Cardiac muscle cell (in vitro differentiated cells and primary cell): Measurements from ENCODE around the gene LNX1. TPM values are rescaled to one million over a fixed set of nuclear protein-coding genes. Genes with fewer than 3 reads are reported as not detected.

Experiments
- DNase-seq, 2 donors: peaks; one replicate each; pipeline versions ENCODE4 v3.0.0 to v3.0.0-alpha.2; 2010 to 2017; ENCODE audit warnings: low read depth in 1 of 2, low spot score in 1 of 2
- H3K27ac ChIP-seq: fragments of 200-600 bp; sonication (generic); 2 replicates; pipeline ENCODE4 v1.5.1; 2016
- H3K27me3 ChIP-seq: fragments of 200-600 bp; sonication (generic); 2 replicates; pipeline ENCODE4 v1.6.0; 2016; ENCODE audit warnings: control low read depth
- H3K36me3 ChIP-seq: fragments of 200-600 bp; sonication (generic); 2 replicates; pipeline ENCODE4 v1.5.1; 2016; ENCODE audit warnings: control low read depth
- H3K4me1 ChIP-seq: fragments of 200-600 bp; sonication (generic); 2 replicates; pipeline ENCODE4 v1.8.1; 2017; ENCODE audit warnings: low read depth, mild to moderate bottlenecking, mixed run types
- H3K4me3 ChIP-seq: fragments of 200-600 bp; sonication (generic); 2 replicates; pipeline ENCODE4 v1.5.1; 2016; ENCODE audit warnings: mild to moderate bottlenecking
- H3K9me3 ChIP-seq: fragments of 200-600 bp; sonication (generic); 2 replicates; pipeline ENCODE4 v1.5.1; 2017; ENCODE audit warnings: low read depth, mild to moderate bottlenecking, control low read depth
- CTCF ChIP-seq: IDR thresholded peaks from 2 replicates; pipeline ENCODE4 v1.5.1; 2012; ENCODE audit warnings: low read depth, mild to moderate bottlenecking, low read length
- polyA plus RNA-seq: library from polyadenylated mRNA; unstranded; fragments of >200 nt; fragmentation: Nextera tagmentation; extraction: Ambion mirVana; gene quantifications from 2 replicates; pipeline ENCODE4 v1.2.1, GENCODE V29; 2016
- total RNA-seq: library from RNA; depleted of rRNA; stranded (reverse); fragments of >200 nt; gene quantifications from 2 replicates; pipeline ENCODE4 v1.2.3, GENCODE V29; 2016

The LNX1 gene
- total and polyA plus RNA-seq, 2 experiments from 2014 or later: 1.1 to 2.0 TPM

GRCh38 chr4:53508446-53508845 is 82.8 kb downstream of the LNX1 start:
- DNase-seq: peak in 1 of 2 donors; percentile 84
- H3K36me3 ChIP-seq: no peaks in the 10 kb centered on the region
- no peak overlapping the region for H3K4me3 ChIP-seq
- H3K9me3 ChIP-seq: no peaks in the 10 kb centered on the region
- no peak overlapping the region for H3K27ac ChIP-seq
- TF ChIP-seq CTCF: peak; percentile 15
- no peaks in the 10 kb centered on the region for H3K4me1 ChIP-seq
- no peaks in the 10 kb centered on the region for H3K27me3 ChIP-seq

GRCh38 chr4:53507671-53508286 is 83.5 kb downstream of the LNX1 start:
- Histone ChIP-seq H3K9me3 (no peaks in the 10 kb centered on the region), H3K27me3 (no peaks in the 10 kb centered on the region), H3K27ac (no peak overlapping the region), H3K4me3 (no peak overlapping the region), H3K4me1 (no peaks in the 10 kb centered on the region), H3K36me3 (no peaks in the 10 kb centered on the region)
- peak; percentile 4 for TF ChIP-seq CTCF
- DNase-seq: peak in 1 of 2 donors; percentile 98

- no peak for TF ChIP-seq CTCF
- Histone ChIP-seq H3K27me3 (no peaks in the 10 kb centered on the region), H3K4me3 (no peak overlapping the region), H3K4me1 (no peaks in the 10 kb centered on the region), H3K36me3 (no peaks in the 10 kb centered on the region), H3K9me3 (no peaks in the 10 kb centered on the region), H3K27ac (no peak overlapping the region)
- DNase-seq: no peak
Observed at GRCh38 chr4:53507058-53507457, 84.2 kb downstream of the LNX1 start.

GRCh38 chr4:53505947-53506346 is 85.3 kb downstream of the LNX1 start:
- TF ChIP-seq CTCF: peak; percentile 22
- Histone ChIP-seq H3K27ac (no peak overlapping the region), H3K4me3 (no peak overlapping the region), H3K36me3 (no peaks in the 10 kb centered on the region), H3K9me3 (no peaks in the 10 kb centered on the region), H3K4me1 (peaks cover under 1% of the 10 kb centered on the region), H3K27me3 (no peaks in the 10 kb centered on the region)
- DNase-seq: peak in 1 of 2 donors; percentile 43

GRCh38 chr4:53502094-53502493 is 89.2 kb downstream of the LNX1 start:
- no peak overlapping the region for H3K4me3 ChIP-seq
- H3K27ac ChIP-seq: no peak overlapping the region
- no peaks in the 10 kb centered on the region for H3K9me3 ChIP-seq
- H3K4me1 ChIP-seq: peaks cover 2% of the 10 kb centered on the region
- no peak for DNase-seq
- no peak for TF ChIP-seq CTCF
- no peaks in the 10 kb centered on the region for H3K27me3 ChIP-seq
- no peaks in the 10 kb centered on the region for H3K36me3 ChIP-seq
